HL-60 (cell line): ENCODE results near the gene CAAP1.

ENCODE experiments used
- CTCF ChIP-seq: IDR thresholded peaks from one replicate; pipeline ENCODE4 v1.5.1; 2011; ENCODE audit warnings: low read length, control low read depth, inconsistent platforms; ENCODE audit not compliant: insufficient read depth
- GABPA ChIP-seq: IDR thresholded peaks from 2 replicates; pipeline ENCODE4 v1.6.1; 2012; ENCODE audit warnings: low read depth
- REST ChIP-seq: IDR thresholded peaks from 2 replicates; pipeline ENCODE4 v1.6.1; 2012; ENCODE audit warnings: low read depth; ENCODE audit not compliant: insufficient replicate concordance

- TF ChIP-seq CTCF (no peak), GABPA (no peak), REST (no peak)
Measured at GRCh38 chr9:26856413-26857032, 36.1 kb downstream of the CAAP1 start.
